ENCODE measurements around the gene THSD4. TPM values are rescaled to one million over a fixed set of nuclear protein-coding genes. Genes with fewer than 3 reads are reported as not detected.

THSD4 gene
- total RNA-seq, 1 experiment from 2014 or later: 29.3 TPM

- no peak for TF ChIP-seq EZH2 (IDR thresholded peaks at IDR 0.05; ENCODE audit: low read depth)
- no peak for TF ChIP-seq CTCF (conservative IDR thresholded peaks at IDR 0.05)
- no peaks in the 10 kb centered on the region for H3K9me2 ChIP-seq (ENCODE audit: insufficient read depth)
- H3K9me3 ChIP-seq (ENCODE audit: insufficient read depth, low read depth): no peaks in the 10 kb centered on the region
- H3K4me1 ChIP-seq (replicated peaks; ENCODE audit: insufficient read depth): peaks cover 47% of the 10 kb centered on the region
- H3K79me2 ChIP-seq (ENCODE audit: low read depth): 0 out of 2 replicates have a peak, but pooled peaks cover 4% of the 10 kb centered on the region
- ChIA-PET POLR2A (ENCODE audit: unreplicated experiment) (interaction anchor here (0.7 kb wide), 1 partner anchor 63 kb away, joined by 5 read pairs; no protein-coding TSS in a partner anchor), CTCF (no interaction called here)
- DNase-seq: no peak
- BruUV-seq (replicated peaks): no TSS peak
- H3F3A ChIP-seq (ENCODE audit: insufficient read depth, low read depth): peaks cover 33% of the 10 kb centered on the region
- intact Hi-C loops (cut with micrococcal nuclease; ENCODE audit: unreplicated experiment): loop anchor here (2.0 to 10.0 kb wide), 4 partner anchors 298 to 775 kb away; no protein-coding TSS in a partner anchor
- no peak overlapping the region for H3K4me3 ChIP-seq
- no peak overlapping the region for H3K4me2 ChIP-seq
- H2AFZ ChIP-seq: no peak overlapping the region
- no peaks in the 10 kb centered on the region; the same call in 1 of the 2 replicates for H4K20me1 ChIP-seq (ENCODE audit: insufficient read depth)
- no peaks in the 10 kb centered on the region for H3K36me3 ChIP-seq (ENCODE audit: low read depth)
- no peaks in the 10 kb centered on the region for H3K27me3 ChIP-seq (ENCODE audit: insufficient read depth, low read depth)
- H3K27ac ChIP-seq: no peak overlapping the region
These were observed 334.1 kb downstream of the THSD4 start for GRCh38 chr15:71449363-71449762.

GRCh38 chr15:71449956-71450355 lies 334.7 kb downstream of the THSD4 start:
- no TSS peak for BruUV-seq (replicated peaks)
- H4K20me1 ChIP-seq (ENCODE audit: insufficient read depth): no peaks in the 10 kb centered on the region; the same call in 1 of the 2 replicates
- no peaks in the 10 kb centered on the region for H3K36me3 ChIP-seq (ENCODE audit: low read depth)
- H2AFZ ChIP-seq: no peak overlapping the region
- CTCF ChIA-PET: no interaction called here
- no peak overlapping the region for H3K4me3 ChIP-seq
- intact Hi-C loops (cut with micrococcal nuclease; ENCODE audit: unreplicated experiment): loop anchor here (2.0 to 10.0 kb wide), 4 partner anchors 297 to 775 kb away; no protein-coding TSS in a partner anchor
- H3K27me3 ChIP-seq (ENCODE audit: insufficient read depth, low read depth): no peaks in the 10 kb centered on the region
- no peak overlapping the region for H3K4me2 ChIP-seq
- DNase-seq: no peak
- peaks cover 49% of the 10 kb centered on the region for H3K4me1 ChIP-seq (replicated peaks; ENCODE audit: insufficient read depth)
- no peaks in the 10 kb centered on the region for H3K9me2 ChIP-seq (ENCODE audit: insufficient read depth)
- H3K27ac ChIP-seq: no peak overlapping the region
- H3F3A ChIP-seq (ENCODE audit: insufficient read depth, low read depth): peaks cover 27% of the 10 kb centered on the region
- POLR2A ChIA-PET (ENCODE audit: unreplicated experiment): no interaction called here
- no peak for TF ChIP-seq CTCF (conservative IDR thresholded peaks at IDR 0.05)
- no peaks in the 10 kb centered on the region for H3K9me3 ChIP-seq (ENCODE audit: insufficient read depth, low read depth)
- 0 out of 2 replicates have a peak, but pooled peaks cover 4% of the 10 kb centered on the region for H3K79me2 ChIP-seq (ENCODE audit: low read depth)

- Histone ChIP-seq H3K36me3 (ENCODE audit: low read depth) (no peaks in the 10 kb centered on the region), H3K79me2 (ENCODE audit: low read depth) (0 out of 2 replicates have a peak, but pooled peaks cover 4% of the 10 kb centered on the region), H3K4me2 (no peak overlapping the region), H3K9me3 (ENCODE audit: insufficient read depth, low read depth) (no peaks in the 10 kb centered on the region), H3K4me3 (no peak overlapping the region), H2AFZ (no peak overlapping the region), H3K9me2 (ENCODE audit: insufficient read depth) (no peaks in the 10 kb centered on the region), H3F3A (ENCODE audit: insufficient read depth, low read depth) (peaks cover 25% of the 10 kb centered on the region), H4K20me1 (ENCODE audit: insufficient read depth) (no peaks in the 10 kb centered on the region; the same call in 1 of the 2 replicates), H3K27me3 (ENCODE audit: insufficient read depth, low read depth) (no peaks in the 10 kb centered on the region), H3K27ac (no peak overlapping the region), H3K4me1 (replicated peaks; ENCODE audit: insufficient read depth) (peaks cover 46% of the 10 kb centered on the region)
- ChIA-PET POLR2A (ENCODE audit: unreplicated experiment) (no interaction called here), CTCF (interaction anchor here (0.6 kb wide), 1 partner anchor 276 kb away, joined by 8 read pairs; no protein-coding TSS in a partner anchor)
- DNase-seq: no peak
- intact Hi-C loops (cut with micrococcal nuclease; ENCODE audit: unreplicated experiment): no loop called here
- no TSS peak for BruUV-seq (replicated peaks)
- TF ChIP-seq CTCF (conservative IDR thresholded peaks at IDR 0.05) (no peak), EZH2 (IDR thresholded peaks at IDR 0.05; ENCODE audit: low read depth) (no peak)
These were observed 335.9 kb downstream of the THSD4 start for GRCh38 chr15:71451130-71451529.
